SK-N-SH (cell line): ENCODE results near the gene OGDHL.

Experiments
- CTCF ChIP-seq: fragments of 200-600 bp; sonication (generic); IDR thresholded peaks from 2 replicates; pipeline ENCODE4 v1.6.1; 2017; ENCODE audit warnings: antibody characterized with exemption, mild to moderate bottlenecking, moderate library complexity
- EP300 ChIP-seq, 2 experiments: IDR thresholded peaks; 2 replicates each; pipeline versions ENCODE4 v1.4.0 to v1.6.1; 2012; ENCODE audit warnings: borderline replicate concordance in 1 of 2, low read depth in 1 of 2, low read length in 1 of 2
- EZH2phosphoT487 ChIP-seq: fragments of 200-600 bp; sonication (generic); IDR thresholded peaks from 2 replicates; pipeline ENCODE4 v1.6.1; 2017; ENCODE audit warnings: low read depth, mixed run types, mild to moderate bottlenecking, antibody characterized with exemption, moderate library complexity, borderline replicate concordance
- FOXJ3 ChIP-seq: sonication (generic); formaldehyde crosslinking; IDR thresholded peaks from 2 replicates; pipeline ENCODE4 v1.5.1; 2020; ENCODE audit warnings: mild to moderate bottlenecking, missing genetic modification reagents
- GABPA ChIP-seq: IDR thresholded peaks from 2 replicates; pipeline ENCODE4 v1.4.0; 2012; ENCODE audit warnings: low read depth, mild to moderate bottlenecking
- MAX ChIP-seq: IDR thresholded peaks from 2 replicates; pipeline ENCODE4 v1.4.0; 2012; ENCODE audit warnings: low read depth
- MEF2A ChIP-seq: IDR thresholded peaks from 2 replicates; pipeline ENCODE4 v1.4.0; 2012; ENCODE audit warnings: low read depth, borderline replicate concordance
- PBX3 ChIP-seq: IDR thresholded peaks from 2 replicates; pipeline ENCODE4; 2012
- RAD21 ChIP-seq: IDR thresholded peaks from 2 replicates; pipeline ENCODE4 v1.6.1; 2012; ENCODE audit warnings: mild to moderate bottlenecking, low read length
- REST ChIP-seq: IDR thresholded peaks from 2 replicates; pipeline ENCODE4 v1.6.1; 2012; ENCODE audit warnings: mild to moderate bottlenecking, low read depth, low read length, moderate library complexity
- TAF1 ChIP-seq: IDR thresholded peaks from 2 replicates; pipeline ENCODE4 v1.6.1; 2012; ENCODE audit warnings: low read depth, mild to moderate bottlenecking, low read length, moderate library complexity, borderline replicate concordance
- TEAD4 ChIP-seq: IDR thresholded peaks from 2 replicates; pipeline ENCODE4 v1.4.0; 2012; ENCODE audit warnings: mild to moderate bottlenecking, borderline replicate concordance; ENCODE audit not compliant: insufficient read depth
- USF2 ChIP-seq: fragments of 150-350 bp; IDR thresholded peaks from 2 replicates; pipeline ENCODE4 v1.6.1; 2017; ENCODE audit warnings: antibody characterized with exemption, low read length, low read depth, borderline replicate concordance
- YY1 ChIP-seq: IDR thresholded peaks from 2 replicates; pipeline ENCODE4 v1.4.0; 2012; ENCODE audit warnings: low read depth, mild to moderate bottlenecking

GRCh38 chr10:49711481-49711880 lies 50.6 kb downstream of the OGDHL start:
- TF ChIP-seq CTCF (no peak), FOXJ3 (CRISPR knock-in tag) (no peak), MEF2A (no peak), TAF1 (no peak), TEAD4 (no peak), USF2 (no peak), YY1 (no peak), REST (no peak), RAD21 (no peak), GABPA (no peak), EP300 (IDR thresholded peaks at IDR 0.05; ENCODE audit: borderline replicate concordance in 1 of 2, low read depth in 1 of 2, low read length in 1 of 2) (no peak), EZH2phosphoT487 (no peak), MAX (no peak), PBX3 (no peak)
